HG03159 (cell line): Measurements from ENCODE around the gene RABEP2.

Experiments used
- ATAC-seq: cut with Tn5 transposase; IDR thresholded peaks from one replicate; pipeline ENCODE4 v1.9.1; 2021; ENCODE audit warnings: mild to moderate bottlenecking, moderate library complexity; ENCODE audit not compliant: unreplicated experiment

Gene RABEP2

GRCh38 chr16:28859326-28859725, 65.7 kb downstream of the RABEP2 start:
- ATAC-seq, result no peak

GRCh38 chr16:28858421-28858820, 66.6 kb downstream of the RABEP2 start:
- no peak for ATAC-seq
